C4-2B (cell line): Measurements from ENCODE around the gene FGD5.

ENCODE experiments used
- CTCF ChIP-seq: fragments of 450-650 bp; conservative IDR thresholded peaks from 2 replicates; pipeline ENCODE4 v1.5.1; 2017; ENCODE audit warnings: mild to moderate bottlenecking
- ZFX ChIP-seq: fragments of 450-650 bp; IDR thresholded peaks from 2 replicates; pipeline ENCODE4 v1.6.1; 2017

DNA sequence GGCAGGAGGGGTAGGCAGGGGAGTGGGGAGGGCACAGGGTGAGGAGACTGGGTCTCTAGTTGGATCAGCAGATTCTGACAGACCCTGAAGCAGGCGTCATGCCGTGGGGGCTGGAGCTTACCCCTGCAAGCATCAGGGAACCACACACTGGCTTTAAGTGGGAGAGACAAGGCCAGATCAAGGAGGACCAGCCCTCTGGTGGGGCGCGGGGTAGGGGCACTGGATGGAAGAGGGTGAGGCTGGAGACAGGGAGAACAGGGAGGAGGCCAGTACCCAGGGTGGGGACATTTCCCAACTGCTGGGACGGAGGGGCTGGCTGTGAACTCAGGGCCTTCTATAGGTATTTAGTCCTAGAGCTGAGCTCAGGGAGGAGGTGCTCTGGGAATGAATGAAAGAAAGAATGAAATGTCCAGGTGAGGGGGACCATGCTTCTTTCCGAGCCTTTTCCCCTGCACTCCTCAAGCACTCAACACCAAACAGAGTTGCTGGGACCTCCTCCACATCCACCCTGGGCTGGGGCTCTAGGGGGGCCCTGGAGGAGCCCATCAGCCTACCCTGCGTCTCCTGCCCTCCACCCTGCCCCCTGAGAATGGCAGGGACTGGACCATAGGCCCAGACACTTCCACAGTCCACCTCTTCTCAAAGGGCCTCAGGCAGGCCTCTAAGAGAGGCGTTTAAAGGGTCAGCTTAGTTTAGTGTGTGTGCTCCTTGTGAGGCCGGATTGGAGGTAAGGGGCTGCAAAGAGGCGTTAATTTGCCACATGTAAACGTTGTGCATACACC, 49.0 kb upstream of the FGD5 start:
- TF ChIP-seq CTCF (no peak), ZFX (no peak)
